K562 (cell line): Measurements from ENCODE around the gene GSTM1. TPM values are rescaled to one million over a fixed set of nuclear protein-coding genes. Genes with fewer than 3 reads are reported as not detected.

ENCODE experiments used
- ATAC-seq: fragments of 200-7000 bp; cut with Tn5 transposase; 3 replicates; pipeline ENCODE4 v1.9.1; 2020; ENCODE audit warnings: moderate library complexity
- BruUV-seq: library from RNA; stranded (reverse); fragments of 400-500 nt; replicated peaks from 2 replicates; lab custom pipeline; 2021; lab: Mats Ljungman, UMichigan
- CTCF ChIA-PET: fragments of 300-600 bp; formaldehyde crosslinking; extraction: SDS; loops from one replicate; lab custom pipeline; 2021; ENCODE audit warnings: low intra/inter-chr PET ratio; lab: Yijun Ruan, JAX
- POLR2A ChIA-PET: fragments of 300-600, 350-650 bp; sonication (Branson Sonifier 250); formaldehyde crosslinking; extraction: SDS; loops from one replicate; lab custom pipeline; 2021; ENCODE audit warnings: antibody characterized with exemption, inconsistent platforms; lab: Yijun Ruan, JAX
- DNase-seq, 4 experiments: peaks; one replicate each; pipeline versions ENCODE4 v3.0.0 to v3.0.0-alpha.2; 2011 to 2018; ENCODE audit warnings: low spot score in 3 of 4, mixed read lengths in 3 of 4; ENCODE audit errors: extremely low read depth in 1 of 4
- FAIRE-seq: peaks from 2 replicates; lab custom pipeline; 2011; peaks lifted over from hg19 to GRCh38; lab: Jason Lieb, UNC
- H2AFZ ChIP-seq: 2 replicates; pipeline ENCODE4 v1.6.0; 2011; ENCODE audit warnings: low read depth, low read length, control low read depth, inconsistent platforms
- H3K27ac ChIP-seq: fragments of 200-600 bp; 3 replicates; pipeline ENCODE4 v1.8.0; 2011; ENCODE audit warnings: low read depth, mild to moderate bottlenecking, control low read depth, inconsistent platforms, low read length, moderate library complexity, mixed read lengths; ENCODE audit errors: extremely low read depth
- H3K27me3 ChIP-seq, 2 experiments: fragments of 300-600 bp in 1 of 2; 2 replicates in 1 of 2; 3 replicates in 1 of 2; pipeline versions ENCODE4 v1.6.0 to v1.8.0; 2011; ENCODE audit warnings: inconsistent platforms in 2 of 2, low read length in 2 of 2, mild to moderate bottlenecking in 1 of 2, mixed read lengths in 1 of 2, moderate library complexity in 1 of 2; ENCODE audit not compliant: control insufficient read depth in 2 of 2, insufficient read depth in 2 of 2
- H3K36me3 ChIP-seq: fragments of 300-600 bp; 3 replicates; pipeline ENCODE4 v1.8.0; 2011; ENCODE audit warnings: mild to moderate bottlenecking, low read length, inconsistent platforms; ENCODE audit not compliant: control insufficient read depth, insufficient read depth
- H3K4me1 ChIP-seq, 2 experiments: fragments of 200-600 bp in 1 of 2; replicated peaks in 1 of 2; 2 replicates in 1 of 2; 3 replicates in 1 of 2; pipeline versions ENCODE4 v1.5.1 to v1.8.0; 2011; ENCODE audit warnings: inconsistent platforms in 2 of 2, low read length in 2 of 2, mild to moderate bottlenecking in 1 of 2, mixed read lengths in 1 of 2, moderate library complexity in 1 of 2; ENCODE audit not compliant: control insufficient read depth in 2 of 2, insufficient read depth in 2 of 2
- H3K4me2 ChIP-seq: 2 replicates; pipeline ENCODE4 v1.6.1; 2011; ENCODE audit warnings: low read length, control low read depth, inconsistent platforms, mixed read lengths; ENCODE audit not compliant: insufficient read depth
- H3K4me3 ChIP-seq: fragments of 200-600 bp; sonication (generic), shearing (Covaris generic); 2 replicates; pipeline ENCODE4 v1.5.1; 2016; ENCODE audit warnings: control low read depth, inconsistent platforms
- H3K79me2 ChIP-seq: fragments of 200-600 bp; 3 replicates; pipeline ENCODE4 v1.8.0; 2011; ENCODE audit warnings: low read length, inconsistent platforms; ENCODE audit not compliant: control insufficient read depth, insufficient read depth
- H3K9ac ChIP-seq, 2 experiments: 2 replicates each; pipeline versions ENCODE4 v1.6.0 to v1.6.1; 2011; ENCODE audit warnings: low read depth in 2 of 2, low read length in 2 of 2, control low read depth in 1 of 2, inconsistent platforms in 1 of 2, mild to moderate bottlenecking in 1 of 2, mixed read lengths in 1 of 2; ENCODE audit not compliant: insufficient read depth in 1 of 2
- H3K9me1 ChIP-seq: one replicate; pipeline ENCODE4 v1.6.0; 2011; ENCODE audit warnings: inconsistent platforms, mild to moderate bottlenecking, low read length, moderate library complexity; ENCODE audit not compliant: control insufficient read depth, insufficient read depth
- H3K9me3 ChIP-seq: replicated peaks from 2 replicates; pipeline ENCODE4 v1.5.1; 2011; ENCODE audit warnings: low read depth, low read length, inconsistent platforms; ENCODE audit not compliant: control insufficient read depth, insufficient read depth
- H4K20me1 ChIP-seq: replicated peaks from 2 replicates; pipeline ENCODE4 v1.6.1; 2011; ENCODE audit warnings: low read length, inconsistent platforms, mixed read lengths; ENCODE audit not compliant: control insufficient read depth, insufficient read depth
- CBX2 ChIP-seq: fragments of 200-600 bp; sonication (generic); IDR thresholded peaks from one replicate; pipeline ENCODE4 v1.6.1; 2012; ENCODE audit warnings: mild to moderate bottlenecking, low read length, inconsistent platforms; ENCODE audit not compliant: insufficient read depth, poor library complexity, severe bottlenecking
- ETV6 ChIP-seq, 3 experiments: fragments of 150-350 bp in 1 of 3; sonication (generic) in 1 of 3; formaldehyde crosslinking in 1 of 3; IDR thresholded peaks; 2 replicates each; pipeline versions ENCODE4 v1.6.1 to v1.8.0; 2014 to 2022; ENCODE audit warnings: borderline replicate concordance in 2 of 3, low read depth in 2 of 3, antibody characterized with exemption in 1 of 3, low read length in 1 of 3, mild to moderate bottlenecking in 1 of 3, missing genetic modification reagents in 1 of 3
- FOXJ3 ChIP-seq: sonication (generic); formaldehyde crosslinking; IDR thresholded peaks from 2 replicates; pipeline ENCODE4 v1.4.0; 2020; ENCODE audit warnings: mild to moderate bottlenecking, missing genetic modification reagents
- SREBF1 ChIP-seq: fragments of 150-350 bp; IDR thresholded peaks from 2 replicates; pipeline ENCODE4 v1.6.1; 2014; ENCODE audit warnings: antibody characterized with exemption, low read depth, low read length, borderline replicate concordance
- WGBS: fragments of 100-300 bp; shearing (Covaris generic); methylation state at CpG from one replicate; pipeline ENCODE4 v1.1.6; 2016; ENCODE audit warnings: low coverage, mixed read lengths; ENCODE audit not compliant: insufficient coverage; ENCODE audit errors: missing lambda C conversion rate; 5-methylcytosine and 5-hydroxymethylcytosine counted together
- in situ Hi-C: fragments of 300-500 bp; cut with MboI; formaldehyde crosslinking; loops from 4 replicates; pipeline ENCODE4 v1.15.0; 2018; ENCODE audit warnings: inconsistent platforms, mixed read lengths
- intact Hi-C: fragments of 100-400 bp; cut with micrococcal nuclease; formaldehyde crosslinking; loops from 2 replicates; pipeline ENCODE4 v1.14.2; 2022
- polyA plus RNA-seq, 8 experiments: library from polyadenylated mRNA; depleted of rRNA in 4 of 8; stranded (reverse) in 5 of 8; unstranded in 3 of 8; fragments of >200 nt; fragmentation: Nextera tagmentation in 2 of 8; fragmentation: Illumina TruSeq in 1 of 8; extraction: Ambion mirVana in 2 of 8; extraction: Trizol in 1 of 8; gene quantifications; 2 replicates each; pipeline versions ENCODE4 v1.2.1 to v1.2.3, GENCODE V29; 2011 to 2014; ENCODE audit warnings: inconsistent platforms in 1 of 8, missing spikeins in 1 of 8
- total RNA-seq, 7 experiments: library from RNA; depleted of rRNA in 6 of 7; stranded (reverse); fragments of >200 nt in 6 of 7; fragmentation: Illumina TruSeq in 2 of 7; extraction: Trizol in 2 of 7; gene quantifications; 2 replicates each; pipeline versions ENCODE4 v1.2.1 to v1.2.3, GENCODE V29; 2011 to 2021; ENCODE audit warnings: low replicate concordance in 1 of 7
- TF ChIP-seq, protein P1 (sequence below): IDR thresholded peaks from 2 replicates; pipeline ENCODE4 v1.6.1; 2016; ENCODE audit warnings: missing genetic modification characterization, missing compliant biosample characterization

GSTM1 gene
- total and polyA plus RNA-seq, 9 of the 15 experiments (the other 6 are each of a cell fraction or from before 2014, with no cell fraction given) = not detected

DNA sequence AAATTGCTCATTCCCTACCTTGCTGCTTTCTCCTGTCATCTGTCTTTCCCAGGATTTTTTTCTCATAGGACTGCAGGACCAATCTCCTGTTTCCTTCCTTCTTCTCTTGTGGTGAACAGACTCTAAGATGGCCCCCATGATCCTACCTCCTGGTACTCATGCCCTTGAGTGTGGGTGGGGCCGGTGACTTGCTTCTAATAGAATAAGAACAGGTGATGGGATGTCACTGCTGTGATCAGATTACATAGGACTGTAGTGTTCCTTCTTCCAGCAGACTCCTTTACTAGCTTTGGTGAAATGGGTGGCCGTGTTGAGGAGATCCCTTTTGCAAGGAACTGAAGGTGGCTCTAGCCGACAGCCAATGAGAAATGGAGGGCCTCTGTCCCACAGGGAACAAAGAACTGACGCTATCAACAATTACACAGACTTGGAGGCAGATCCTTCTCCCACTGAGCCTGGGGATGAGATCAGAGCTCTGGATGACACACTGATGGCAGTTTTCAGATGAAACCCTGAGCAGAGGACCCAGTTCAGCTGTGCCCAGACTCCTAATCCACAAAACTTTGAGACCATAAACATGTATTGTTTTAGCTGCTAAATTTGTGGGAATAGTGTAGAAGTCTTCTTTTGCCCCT lies 45.7 kb downstream of the GSTM1 start:
- DNase-seq = no peak
- Histone ChIP-seq H2AFZ (no peak overlapping the region), H3K36me3 (no peaks in the 10 kb centered on the region), H3K27ac (no peak overlapping the region), H3K79me2 (no peaks in the 10 kb centered on the region), H3K9me1 (no peaks in the 10 kb centered on the region), H4K20me1 (no peaks in the 10 kb centered on the region), H3K9me3 (no peaks in the 10 kb centered on the region), H3K27me3 (peaks cover 8 to 19% of the 10 kb centered on the region in 2 experiments; a peak in 4 of 5 replicates), H3K4me2 (no peak overlapping the region), H3K9ac (no peak overlapping the region), H3K4me3 (no peak overlapping the region), H3K4me1 (no peaks in the 10 kb centered on the region; a peak in 1 of 5 replicates)
- WGBS = 6% methylated on average over 4 of the region's 4 CpGs
- ChIA-PET CTCF (no interaction called here), POLR2A (interaction anchor here (0.8 to 0.9 kb wide), 2 partner anchors 8 to 23 kb away, joined by 3 read pairs; no protein-coding TSS in a partner anchor)
- in situ Hi-C loops (no loop called here), intact Hi-C loops (no loop called here)
- TF ChIP-seq SREBF1 = no peak
- TF ChIP-seq, protein P1, sequence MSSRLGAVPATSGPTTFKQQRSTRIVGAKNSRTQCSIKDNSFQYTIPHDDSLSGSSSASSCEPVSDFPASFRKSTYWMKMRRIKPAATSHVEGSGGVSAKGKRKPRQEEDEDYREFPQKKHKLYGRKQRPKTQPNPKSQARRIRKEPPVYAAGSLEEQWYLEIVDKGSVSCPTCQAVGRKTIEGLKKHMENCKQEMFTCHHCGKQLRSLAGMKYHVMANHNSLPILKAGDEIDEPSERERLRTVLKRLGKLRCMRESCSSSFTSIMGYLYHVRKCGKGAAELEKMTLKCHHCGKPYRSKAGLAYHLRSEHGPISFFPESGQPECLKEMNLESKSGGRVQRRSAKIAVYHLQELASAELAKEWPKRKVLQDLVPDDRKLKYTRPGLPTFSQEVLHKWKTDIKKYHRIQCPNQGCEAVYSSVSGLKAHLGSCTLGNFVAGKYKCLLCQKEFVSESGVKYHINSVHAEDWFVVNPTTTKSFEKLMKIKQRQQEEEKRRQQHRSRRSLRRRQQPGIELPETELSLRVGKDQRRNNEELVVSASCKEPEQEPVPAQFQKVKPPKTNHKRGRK (tag) = no peak
- TF ChIP-seq ETV6 (IDR thresholded peaks at IDR 0.05; ENCODE audit: borderline replicate concordance in 1 of 2, low read depth in 2 of 2, low read length in 1 of 2) = no peak
- TF ChIP-seq ETV6 (CRISPR knock-in tag; IDR thresholded peaks at IDR 0.05; ENCODE audit: borderline replicate concordance) = no peak
- TF ChIP-seq CBX2 = no peak
- no peak for TF ChIP-seq FOXJ3 (CRISPR knock-in tag)
- FAIRE-seq = no peak
- no TSS peak for BruUV-seq
- ATAC-seq = no peak
